GM19023 (cell line): ENCODE results near the gene SMIM29.
"Not testable (repeated sequence)": the region's sequence is repeated elsewhere in the genome, so short reads cannot be mapped to it uniquely, and the experiment has no call there.

Source experiments
- ATAC-seq: cut with Tn5 transposase; IDR thresholded peaks from one replicate; pipeline ENCODE4 v1.9.1; 2021; ENCODE audit warnings: mild to moderate bottlenecking, moderate library complexity; ENCODE audit not compliant: unreplicated experiment

SMIM29 gene

GRCh38 chr6:34269132-34269531 is 20.3 kb upstream of the SMIM29 start:
- not testable (repeated sequence) for ATAC-seq

GRCh38 chr6:34267746-34268145 is 18.9 kb upstream of the SMIM29 start:
- ATAC-seq: no peak

GRCh38 chr6:34263484-34263883 is 14.7 kb upstream of the SMIM29 start:
- not testable (repeated sequence) for ATAC-seq

- no peak for ATAC-seq
Measured at GRCh38 chr6:34260576-34261267, 11.9 kb upstream of the SMIM29 start.

GRCh38 chr6:34259529-34260069 is 10.8 kb upstream of the SMIM29 start:
- no peak for ATAC-seq

DNA sequence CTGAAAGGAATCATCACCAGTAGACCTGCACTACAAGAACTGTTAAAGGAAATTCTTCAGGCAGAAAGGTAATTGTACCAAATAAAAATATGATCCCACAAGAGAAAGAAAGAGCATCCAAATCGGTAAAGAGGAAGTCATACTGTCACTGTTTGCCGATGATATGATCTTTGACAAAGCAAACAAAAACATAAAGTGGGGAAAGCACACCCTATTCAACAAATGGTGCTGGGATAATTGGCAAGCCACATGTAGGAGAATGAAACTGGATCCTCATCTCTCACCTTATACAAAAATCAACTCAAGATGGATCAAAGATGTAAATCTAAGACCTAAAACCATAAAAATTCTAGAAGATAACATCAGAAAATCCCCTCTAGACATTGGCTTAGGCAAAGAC is 3.6 kb upstream of the SMIM29 start:
- not testable (repeated sequence) for ATAC-seq

GRCh38 chr6:34249469-34250261 is 859 bp upstream of the SMIM29 start:
- ATAC-seq: peak; percentile 28

DNA sequence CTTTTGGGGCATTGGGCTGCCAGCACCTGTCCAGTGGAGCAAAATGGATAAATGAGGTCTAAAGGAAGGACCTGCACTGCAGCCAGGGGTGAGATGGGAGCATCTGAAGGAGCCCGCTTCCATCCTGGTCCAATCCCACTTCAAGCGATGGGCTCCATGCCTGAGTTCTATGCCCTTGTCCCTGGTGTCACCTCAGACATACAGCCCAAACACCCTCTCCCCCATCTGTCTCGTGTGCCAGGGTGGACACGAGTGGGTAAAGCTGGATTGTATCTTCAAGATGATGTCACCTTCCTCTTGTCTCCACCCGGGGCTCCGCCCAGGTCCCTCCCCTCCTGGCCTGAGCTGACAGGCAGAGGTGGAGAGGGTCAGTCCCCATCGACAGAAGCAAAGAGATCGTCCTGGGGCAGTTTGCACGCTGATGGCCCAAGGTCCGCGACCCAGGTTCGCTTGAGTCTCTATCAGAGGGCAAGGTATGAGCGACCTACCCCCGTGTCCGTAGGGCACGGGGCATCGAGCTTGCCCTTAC is 544 bp downstream of the SMIM29 start:
- ATAC-seq: peak; percentile 42

GRCh38 chr6:34247481-34248197 is 1.2 kb downstream of the SMIM29 start:
- no peak for ATAC-seq

DNA sequence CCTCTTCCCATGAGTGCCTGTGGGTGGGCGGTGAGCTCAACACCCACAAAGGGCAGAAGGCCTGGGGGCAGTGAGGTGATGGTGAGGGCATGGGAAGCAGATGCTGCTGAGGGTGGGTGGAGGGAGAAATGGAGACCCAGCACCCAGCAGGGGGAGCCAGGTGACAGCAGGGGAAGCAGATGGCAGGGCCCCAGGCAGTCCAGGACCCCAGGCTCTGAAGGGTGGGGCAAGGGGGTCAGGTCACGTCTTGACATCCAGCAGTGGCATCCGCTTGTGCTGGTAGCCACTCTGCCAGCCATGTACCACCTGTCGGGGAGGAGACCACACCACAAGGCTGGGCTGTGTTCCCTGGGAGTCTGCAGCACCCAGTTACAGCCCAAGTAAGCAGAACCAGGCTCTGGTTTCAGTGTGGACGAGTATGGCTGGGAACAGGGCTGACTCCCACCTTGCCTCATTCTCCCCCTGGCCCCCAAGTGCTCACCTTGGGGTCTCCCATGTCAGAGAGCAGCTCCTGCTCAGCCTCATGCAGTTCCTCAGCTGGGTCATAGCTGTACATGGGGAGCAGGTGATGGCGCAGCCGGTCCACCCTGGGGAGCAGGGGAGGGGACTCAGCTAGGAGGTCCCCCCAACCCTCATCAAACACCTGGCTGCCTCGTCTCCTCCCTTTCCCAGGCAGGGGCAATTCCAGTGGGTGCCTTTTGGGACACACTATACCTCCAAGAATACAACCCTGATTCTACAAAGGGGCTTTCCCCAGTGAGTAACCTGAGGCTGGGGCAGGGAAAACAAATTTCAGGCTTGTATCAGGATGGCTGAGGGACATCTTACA is 2.0 kb downstream of the SMIM29 start:
- ATAC-seq: no peak

GRCh38 chr6:34246249-34246562 is 2.6 kb downstream of the SMIM29 start:
- ATAC-seq: no peak

- not testable (repeated sequence) for ATAC-seq
Measured at GRCh38 chr6:34245761-34246140, 3.1 kb downstream of the SMIM29 start.

DNA sequence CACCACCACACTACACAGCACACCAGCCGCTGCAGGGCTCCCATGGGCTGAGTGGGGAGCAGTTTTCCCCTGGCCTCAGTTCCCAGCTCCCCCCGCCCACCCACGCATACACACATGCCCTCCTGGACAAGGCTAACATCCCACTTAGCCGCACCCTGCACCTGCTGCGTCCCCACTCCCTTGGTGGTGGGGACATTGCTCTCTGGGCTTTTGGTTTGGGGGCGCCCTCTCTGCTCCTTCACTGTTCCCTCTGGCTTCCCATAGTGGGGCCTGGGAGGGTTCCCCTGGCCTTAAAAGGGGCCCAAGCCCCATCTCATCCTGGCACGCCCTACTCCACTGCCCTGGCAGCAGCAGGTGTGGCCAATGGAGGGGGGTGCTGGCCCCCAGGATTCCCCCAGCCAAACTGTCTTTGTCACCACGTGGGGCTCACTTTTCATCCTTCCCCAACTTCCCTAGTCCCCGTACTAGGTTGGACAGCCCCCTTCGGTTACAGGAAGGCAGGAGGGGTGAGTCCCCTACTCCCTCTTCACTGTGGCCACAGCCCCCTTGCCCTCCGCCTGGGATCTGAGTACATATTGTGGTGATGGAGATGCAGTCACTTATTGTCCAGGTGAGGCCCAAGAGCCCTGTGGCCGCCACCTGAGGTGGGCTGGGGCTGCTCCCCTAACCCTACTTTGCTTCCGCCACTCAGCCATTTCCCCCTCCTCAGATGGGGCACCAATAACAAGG is 3.6 kb downstream of the SMIM29 start:
- ATAC-seq: not testable (repeated sequence)

- no peak for ATAC-seq
Measured at GRCh38 chr6:34243901-34244884, 4.6 kb downstream of the SMIM29 start.

- no peak for ATAC-seq
Measured at GRCh38 chr6:34243131-34243771, 5.6 kb downstream of the SMIM29 start.

GRCh38 chr6:34242252-34243130 is 6.3 kb downstream of the SMIM29 start:
- no peak for ATAC-seq
